Measurements from ENCODE around the gene SEC23IP. TPM values are rescaled to one million over a fixed set of nuclear protein-coding genes. Genes with fewer than 3 reads are reported as not detected.
"Not testable (repeated sequence)": the region's sequence is repeated elsewhere in the genome, so short reads cannot be mapped to it uniquely, and the experiment has no call there.

The SEC23IP gene
- total RNA-seq, 1 donor: 44.9 TPM

DNA sequence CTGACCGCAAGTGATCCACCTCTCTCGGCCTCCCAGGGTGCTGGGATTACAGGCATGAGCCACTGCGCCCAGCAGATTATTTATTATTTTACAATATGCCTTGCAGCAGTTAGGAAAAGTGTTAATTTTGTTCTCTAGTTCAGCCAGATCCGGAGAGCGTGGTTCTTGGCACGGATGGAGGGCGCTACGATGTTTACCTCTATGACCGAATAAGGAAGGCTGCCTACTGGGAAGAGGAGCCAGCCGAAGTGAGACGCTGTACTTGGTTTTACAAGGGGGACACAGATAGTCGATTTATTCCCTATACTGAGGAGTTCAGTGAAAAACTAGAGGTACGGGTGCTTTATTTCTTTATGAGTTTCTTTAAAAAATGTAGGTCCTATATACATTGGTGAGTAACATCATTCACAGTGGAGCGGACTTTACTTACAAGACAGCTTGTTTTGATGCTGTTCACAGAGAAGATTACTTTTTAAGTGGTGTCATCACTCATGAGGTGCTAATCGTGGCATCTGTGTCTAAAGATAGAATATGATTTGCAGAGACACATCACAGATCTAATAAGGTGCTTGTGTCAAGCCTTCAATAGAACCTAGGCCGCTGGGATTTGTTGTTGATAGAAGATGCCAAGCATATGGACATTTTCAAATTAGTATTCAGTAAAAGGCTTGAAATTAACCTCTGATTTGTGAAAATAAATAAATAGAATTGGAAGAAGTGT lies 11.6 kb downstream of the SEC23IP start:
- H3K4me3 ChIP-seq (ENCODE audit: low read depth, low read length): no peak overlapping the region
- no peak for DNase-seq (ENCODE audit: low read depth)
- no peak for TF ChIP-seq CTCF (IDR thresholded peaks at IDR 0.05; ENCODE audit: insufficient read depth, low read depth, low read length)

GRCh38 chr10:119907695-119908094 lies 15.2 kb downstream of the SEC23IP start:
- DNase-seq (ENCODE audit: low read depth); H3K4me3 ChIP-seq (ENCODE audit: low read depth, low read length): not testable (repeated sequence)

GRCh38 chr10:119908166-119908565 lies 15.6 kb downstream of the SEC23IP start:
- no peak overlapping the region for H3K4me3 ChIP-seq (ENCODE audit: low read depth, low read length)
- no peak for TF ChIP-seq CTCF (IDR thresholded peaks at IDR 0.05; ENCODE audit: insufficient read depth, low read depth, low read length)
- DNase-seq (ENCODE audit: low read depth): peak; percentile 59

DNA sequence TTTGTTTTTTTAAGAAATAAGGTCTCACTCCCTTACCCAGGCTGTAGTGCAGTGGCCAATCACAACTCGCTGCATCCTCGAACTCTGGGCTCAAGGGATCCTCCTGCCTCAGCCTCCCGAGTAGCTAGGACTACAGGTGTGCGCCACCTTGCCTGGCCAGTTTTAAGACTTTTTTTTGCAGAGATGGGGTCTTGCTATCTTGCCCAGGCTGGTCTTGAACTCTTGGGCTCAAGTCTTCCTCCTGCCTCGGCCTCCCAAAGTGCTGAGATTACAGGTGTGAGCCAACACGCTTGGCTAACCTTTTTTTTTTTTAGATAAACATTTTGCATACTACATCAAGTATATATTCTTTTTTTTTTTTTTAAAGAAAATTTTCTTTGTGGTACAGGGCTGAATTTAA lies 18.2 kb downstream of the SEC23IP start:
- DNase-seq (ENCODE audit: low read depth): no peak
- no peak overlapping the region for H3K4me3 ChIP-seq (ENCODE audit: low read depth, low read length)
- TF ChIP-seq CTCF (IDR thresholded peaks at IDR 0.05; ENCODE audit: insufficient read depth, low read depth, low read length): no peak

GRCh38 chr10:119917777-119918176 lies 25.2 kb downstream of the SEC23IP start:
- peak; percentile 21 for TF ChIP-seq CTCF (IDR thresholded peaks at IDR 0.05; ENCODE audit: insufficient read depth, low read depth, low read length)
- DNase-seq (ENCODE audit: low read depth): peak; percentile 11
- no peak overlapping the region for H3K4me3 ChIP-seq (ENCODE audit: low read depth, low read length)

- DNase-seq (ENCODE audit: low read depth): peak; percentile 29
- no peak for TF ChIP-seq CTCF (IDR thresholded peaks at IDR 0.05; ENCODE audit: insufficient read depth, low read depth, low read length)
- H3K4me3 ChIP-seq (ENCODE audit: low read depth, low read length): no peak overlapping the region
Measured at GRCh38 chr10:119919271-119919670, 26.7 kb downstream of the SEC23IP start.

GRCh38 chr10:119919826-119920225 lies 27.3 kb downstream of the SEC23IP start:
- no peak overlapping the region for H3K4me3 ChIP-seq (ENCODE audit: low read depth, low read length)
- no peak for TF ChIP-seq CTCF (IDR thresholded peaks at IDR 0.05; ENCODE audit: insufficient read depth, low read depth, low read length)
- DNase-seq (ENCODE audit: low read depth): no peak
